D721Med (cell line): ENCODE measurements around the gene NOL4L.

Experiments
- DNase-seq: peaks from one replicate; pipeline ENCODE4 v3.0.0; 2011; ENCODE audit warnings: low spot score; ENCODE audit not compliant: insufficient read length
- FAIRE-seq: peaks from 2 replicates; lab custom pipeline; 2011; peaks lifted over from hg19 to GRCh38; lab: Jason Lieb, UNC
- TF ChIP-seq, protein P1 (sequence below): IDR thresholded peaks from 2 replicates; pipeline ENCODE4 v1.5.1; 2012; ENCODE audit warnings: mild to moderate bottlenecking, control low read depth; ENCODE audit not compliant: insufficient read depth; ENCODE audit errors: missing control alignments

The NOL4L gene

DNA sequence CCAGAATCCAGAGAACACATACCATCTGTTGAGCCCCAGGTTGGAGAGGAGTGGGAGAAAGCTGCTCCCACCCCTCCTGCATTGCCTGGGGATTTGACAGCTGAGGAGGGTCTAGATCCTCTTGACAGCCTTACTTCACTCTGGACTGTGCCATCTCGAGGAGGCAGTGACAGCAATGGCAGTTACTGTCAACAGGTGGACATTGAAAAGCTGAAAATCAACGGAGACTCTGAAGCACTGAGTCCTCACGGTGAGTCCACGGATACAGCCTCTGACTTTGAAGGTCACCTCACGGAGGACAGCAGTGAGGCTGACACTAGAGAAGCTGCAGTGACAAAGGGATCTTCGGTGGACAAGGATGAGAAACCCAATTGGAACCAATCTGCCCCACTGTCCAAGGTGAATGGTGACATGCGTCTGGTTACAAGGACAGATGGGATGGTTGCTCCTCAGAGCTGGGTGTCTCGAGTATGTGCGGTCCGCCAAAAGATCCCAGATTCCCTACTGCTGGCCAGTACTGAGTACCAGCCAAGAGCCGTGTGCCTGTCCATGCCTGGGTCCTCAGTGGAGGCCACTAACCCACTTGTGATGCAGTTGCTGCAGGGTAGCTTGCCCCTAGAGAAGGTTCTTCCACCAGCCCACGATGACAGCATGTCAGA is 149.6 kb downstream of the NOL4L start:
- FAIRE-seq: no peak
- no peak for DNase-seq
- TF ChIP-seq, protein P1, sequence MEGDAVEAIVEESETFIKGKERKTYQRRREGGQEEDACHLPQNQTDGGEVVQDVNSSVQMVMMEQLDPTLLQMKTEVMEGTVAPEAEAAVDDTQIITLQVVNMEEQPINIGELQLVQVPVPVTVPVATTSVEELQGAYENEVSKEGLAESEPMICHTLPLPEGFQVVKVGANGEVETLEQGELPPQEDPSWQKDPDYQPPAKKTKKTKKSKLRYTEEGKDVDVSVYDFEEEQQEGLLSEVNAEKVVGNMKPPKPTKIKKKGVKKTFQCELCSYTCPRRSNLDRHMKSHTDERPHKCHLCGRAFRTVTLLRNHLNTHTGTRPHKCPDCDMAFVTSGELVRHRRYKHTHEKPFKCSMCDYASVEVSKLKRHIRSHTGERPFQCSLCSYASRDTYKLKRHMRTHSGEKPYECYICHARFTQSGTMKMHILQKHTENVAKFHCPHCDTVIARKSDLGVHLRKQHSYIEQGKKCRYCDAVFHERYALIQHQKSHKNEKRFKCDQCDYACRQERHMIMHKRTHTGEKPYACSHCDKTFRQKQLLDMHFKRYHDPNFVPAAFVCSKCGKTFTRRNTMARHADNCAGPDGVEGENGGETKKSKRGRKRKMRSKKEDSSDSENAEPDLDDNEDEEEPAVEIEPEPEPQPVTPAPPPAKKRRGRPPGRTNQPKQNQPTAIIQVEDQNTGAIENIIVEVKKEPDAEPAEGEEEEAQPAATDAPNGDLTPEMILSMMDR: no peak

DNA sequence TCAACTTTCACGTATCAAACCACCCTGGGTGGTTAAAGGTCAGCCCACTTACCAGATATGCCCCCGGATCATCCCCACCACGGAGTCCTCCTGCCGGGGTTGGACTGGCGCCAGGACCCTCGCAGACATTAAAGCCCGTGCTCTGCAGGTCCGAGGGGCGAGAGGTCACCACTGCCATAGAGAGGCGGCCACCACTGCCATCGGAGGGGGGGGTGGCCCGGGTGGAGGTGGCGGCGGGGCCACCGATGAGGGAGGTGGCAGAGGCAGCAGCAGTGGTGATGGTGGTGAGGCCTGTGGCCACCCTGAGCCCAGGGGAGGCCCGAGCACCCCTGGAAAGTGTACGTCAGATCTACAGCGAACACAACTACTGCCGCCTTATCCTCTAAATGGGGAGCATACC is 150.7 kb downstream of the NOL4L start:
- TF ChIP-seq, protein P1: no peak
- FAIRE-seq (no peak), DNase-seq (no peak)

DNA sequence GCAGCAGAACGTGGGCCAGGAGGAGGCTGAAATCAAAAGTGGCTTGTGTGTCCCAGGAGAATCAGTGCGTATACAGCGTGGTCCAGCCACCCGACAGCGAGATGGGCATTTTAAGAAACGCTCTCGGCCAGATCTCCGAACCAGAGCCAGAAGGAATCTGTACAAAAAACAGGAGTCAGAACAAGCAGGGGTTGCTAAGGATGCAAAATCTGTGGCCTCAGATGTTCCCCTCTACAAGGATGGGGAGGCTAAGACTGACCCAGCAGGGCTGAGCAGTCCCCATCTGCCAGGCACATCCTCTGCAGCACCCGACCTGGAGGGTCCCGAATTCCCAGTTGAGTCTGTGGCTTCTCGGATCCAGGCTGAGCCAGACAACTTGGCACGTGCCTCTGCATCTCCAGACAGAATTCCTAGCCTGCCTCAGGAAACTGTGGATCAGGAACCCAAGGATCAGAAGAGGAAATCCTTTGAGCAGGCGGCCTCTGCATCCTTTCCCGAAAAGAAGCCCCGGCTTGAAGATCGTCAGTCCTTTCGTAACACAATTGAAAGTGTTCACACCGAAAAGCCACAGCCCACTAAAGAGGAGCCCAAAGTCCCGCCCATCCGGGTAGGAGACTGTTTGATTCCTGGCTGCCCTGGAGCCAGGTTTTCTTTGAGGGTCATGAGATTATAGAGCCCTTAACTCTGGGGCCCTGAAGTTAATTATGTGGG is 151.7 kb downstream of the NOL4L start:
- no peak for FAIRE-seq
- DNase-seq: no peak
- TF ChIP-seq, protein P1: no peak

DNA sequence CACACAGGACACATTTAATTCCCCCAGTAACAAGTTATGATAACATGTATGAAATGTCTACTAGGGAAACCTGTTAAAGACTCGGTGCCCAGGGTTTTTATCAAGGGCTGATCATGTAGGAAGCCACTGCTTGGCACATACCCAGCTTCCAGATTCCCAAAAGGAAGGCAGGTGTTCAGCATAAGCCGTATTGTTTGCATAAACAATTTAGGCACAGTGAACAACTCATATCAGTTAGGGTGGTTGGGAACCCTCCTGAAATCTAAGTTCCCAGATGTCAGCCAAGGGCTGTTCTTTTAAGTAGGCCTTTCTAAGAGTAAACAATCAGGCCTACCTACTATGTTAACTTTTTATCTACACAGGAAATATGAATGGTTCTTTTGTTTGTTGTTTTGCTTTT is 152.9 kb downstream of the NOL4L start:
- DNase-seq: no peak
- FAIRE-seq: no peak
- TF ChIP-seq, protein P1: no peak

DNA sequence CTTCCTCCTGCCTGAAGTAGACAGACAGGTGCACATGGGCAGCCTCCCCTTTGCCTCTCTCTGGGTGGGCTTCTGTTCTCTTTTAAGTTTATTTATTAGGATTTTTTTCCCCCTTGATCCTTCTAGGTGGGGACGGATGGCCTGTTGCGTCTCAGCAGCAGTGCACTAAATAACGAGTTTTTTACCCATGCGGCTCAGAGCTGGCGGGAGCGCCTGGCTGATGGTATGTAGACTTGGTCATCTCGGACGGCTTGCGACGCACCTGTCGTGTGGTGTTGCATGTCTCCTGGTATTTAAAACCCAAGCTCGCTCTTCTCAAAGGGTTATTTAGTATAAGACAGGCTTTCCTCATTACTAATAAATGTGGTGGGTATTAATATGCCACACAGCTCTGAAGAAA is 153.7 kb downstream of the NOL4L start:
- FAIRE-seq: no peak
- DNase-seq: no peak
- TF ChIP-seq, protein P1: no peak

DNA sequence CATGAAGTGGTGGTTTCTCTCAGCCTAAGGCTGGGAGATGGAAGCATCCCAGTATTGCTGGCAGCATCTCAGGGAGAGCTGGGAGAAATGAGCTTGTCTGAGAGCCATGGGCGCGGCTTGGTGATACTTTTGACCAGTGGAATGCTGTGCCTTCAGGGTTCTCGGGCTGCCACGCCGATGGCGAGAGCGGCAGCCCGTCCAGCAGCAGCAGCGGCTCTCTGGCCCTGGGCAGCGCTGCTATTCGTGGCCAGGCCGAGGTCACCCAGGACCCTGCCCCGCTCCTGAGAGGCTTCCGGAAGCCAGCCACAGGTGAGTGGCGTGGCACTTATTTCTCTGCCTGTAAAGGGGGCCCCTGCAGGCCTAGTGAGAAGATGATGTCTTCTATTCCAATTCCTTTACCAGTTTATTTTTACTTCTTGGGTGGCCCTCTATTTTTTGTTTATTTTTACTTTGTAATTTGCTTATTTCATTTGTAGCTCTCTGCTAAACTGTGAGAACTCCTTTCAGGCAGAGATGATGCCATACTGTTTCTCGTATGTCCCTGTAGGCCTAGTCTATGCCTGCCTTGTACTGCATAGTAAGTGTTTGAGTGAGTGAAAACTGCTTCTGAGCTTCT is 155.3 kb downstream of the NOL4L start:
- TF ChIP-seq, protein P1: no peak
- no peak for DNase-seq
- no peak for FAIRE-seq
